Measurements from ENCODE around the gene USP22. TPM values are rescaled to one million over a fixed set of nuclear protein-coding genes. Genes with fewer than 3 reads are reported as not detected.

The USP22 gene
- total RNA-seq, 5 donors from 2014 or later (not counting 1 experiment from before 2014, with no cell fraction given): 128 to 184 (median 136) TPM

DNA sequence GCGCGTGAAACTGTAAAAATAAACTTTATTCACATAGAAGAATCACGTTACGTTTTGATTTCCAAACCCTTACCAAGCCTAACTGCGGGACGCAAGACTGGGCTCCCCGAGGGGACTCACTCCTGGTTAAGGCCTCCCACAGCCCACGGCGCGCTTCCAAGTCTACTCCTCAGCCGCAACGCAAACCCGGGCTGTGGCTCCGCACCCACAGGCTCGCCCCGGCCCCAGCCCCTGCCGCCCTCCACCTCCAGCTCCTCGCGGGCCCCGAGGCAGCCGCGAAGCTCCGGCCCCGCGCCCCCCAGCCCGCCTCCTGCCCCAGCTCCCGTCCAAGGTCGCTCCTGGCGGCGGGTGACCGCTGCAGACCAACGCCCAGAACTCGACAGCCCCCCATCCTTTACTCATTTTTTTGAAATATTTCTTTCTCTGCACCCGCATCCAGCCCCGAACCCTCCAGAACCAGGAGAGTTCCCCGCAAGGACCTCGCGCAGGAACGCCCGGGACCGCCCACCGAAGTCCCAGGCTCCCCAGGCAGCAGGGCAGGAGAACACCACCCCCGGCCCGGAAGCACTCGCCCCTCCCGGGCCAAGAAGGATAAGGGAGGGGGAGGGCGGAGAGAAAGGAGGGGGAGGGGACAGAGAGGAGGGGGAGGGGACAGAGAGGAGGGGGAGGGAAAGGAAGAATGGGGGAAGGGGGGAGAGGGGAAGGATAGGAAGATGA is 912 bp downstream of the USP22 start:
- Histone ChIP-seq H3K27ac (ENCODE audit: low read length) (peak overlapping the region; percentile 81), H3K27me3 (replicated peaks in 1 of 2; ENCODE audit: control insufficient read depth in 2 of 2, extremely low read depth in 1 of 2, insufficient read depth in 2 of 2, low read length in 1 of 2) (no peaks in the 10 kb centered on the region), H3K36me3 (ENCODE audit: control insufficient read depth in 2 of 2, extremely low read depth in 1 of 2, insufficient read depth in 1 of 2, low read length in 1 of 2) (peaks cover 0 to 12% of the 10 kb centered on the region in 2 donors), H3K4me3 (ENCODE audit: control insufficient read depth in 1 of 2, extremely low read depth in 1 of 2, low read length in 1 of 2) (peak overlapping the region; percentile 69 to 85), H3K4me1 (ENCODE audit: control insufficient read depth in 1 of 2, extremely low read depth in 1 of 2, insufficient read depth in 2 of 2, low read length in 2 of 2) (peaks cover 33 to 49% of the 10 kb centered on the region in 2 experiments), H3K9me3 (no peaks in the 10 kb centered on the region)
- POLR2A ChIA-PET: interaction anchor here in 1 of 2 donors (1.1 kb wide), 1 partner anchor 23 kb away, joined by 7 read pairs; no protein-coding TSS in a partner anchor
- Mint-ChIP-seq H3K4me1 (peaks cover 40 to 49% (median 47%) of the 10 kb centered on the region in 3 donors), H3K36me3 (peaks cover 3% of the 10 kb centered on the region), H3K9me3 (no peaks in the 10 kb centered on the region), H3K4me3 (peak overlapping the region; percentile 92 to 97 (median 97)), H3K27ac (peak overlapping the region; percentile 84 to 94), H3K27me3 (no peaks in the 10 kb centered on the region)
- DNase-seq (peak in 31 of 35 experiments; percentile 22 to 69 (median 38)), ATAC-seq (replicated peaks in 1 of 4) (peak in 2 of 4 experiments; percentile 8 to 10)
- under 1% methylated on average over 39 of the region's 47 CpGs for WGBS (ENCODE audit: insufficient coverage)
- CTCF ChIA-PET: no interaction called here

- H3K27me3 ChIP-seq (replicated peaks in 1 of 2; ENCODE audit: control insufficient read depth in 2 of 2, extremely low read depth in 1 of 2, insufficient read depth in 2 of 2, low read length in 1 of 2): no peaks in the 10 kb centered on the region
- H3K4me1 Mint-ChIP-seq: peaks cover 58 to 68% (median 63%) of the 10 kb centered on the region in 3 donors
- peak overlapping the region; percentile 32 to 85 for H3K4me3 ChIP-seq (ENCODE audit: control insufficient read depth in 1 of 2, extremely low read depth in 1 of 2, low read length in 1 of 2)
- WGBS (ENCODE audit: insufficient coverage): 75% methylated on average over 4 of the region's 6 CpGs
- peak overlapping the region; percentile 92 to 97 (median 97) for H3K4me3 Mint-ChIP-seq
- H3K36me3 Mint-ChIP-seq: peaks cover 3% of the 10 kb centered on the region
- no peaks in the 10 kb centered on the region for H3K9me3 ChIP-seq
- no peaks in the 10 kb centered on the region for H3K9me3 Mint-ChIP-seq
- peak overlapping the region; percentile 66 to 80 for H3K27ac Mint-ChIP-seq
- ChIA-PET CTCF (interaction anchor here in 1 of 2 donors (0.6 to 0.8 kb wide), 2 partner anchors 59 to 61 kb away, joined by 3 to 4 read pairs; no protein-coding TSS in a partner anchor), POLR2A (no interaction called here)
- H3K27me3 Mint-ChIP-seq: no peaks in the 10 kb centered on the region
- peak in 7 of 35 experiments; percentile 10 to 60 (median 22) for DNase-seq
- H3K27ac ChIP-seq (ENCODE audit: low read length): peak overlapping the region; percentile 81
- no peak for ATAC-seq (replicated peaks in 1 of 4)
- peaks cover 0 to 15% of the 10 kb centered on the region in 2 donors for H3K36me3 ChIP-seq (ENCODE audit: control insufficient read depth in 2 of 2, extremely low read depth in 1 of 2, insufficient read depth in 1 of 2, low read length in 1 of 2)
- peaks cover 49 to 65% of the 10 kb centered on the region in 2 experiments for H3K4me1 ChIP-seq (ENCODE audit: control insufficient read depth in 1 of 2, extremely low read depth in 1 of 2, insufficient read depth in 2 of 2, low read length in 2 of 2)
Observed at GRCh38 chr17:21039839-21040575, 2.8 kb downstream of the USP22 start.

GRCh38 chr17:21037117-21037803 is 5.6 kb downstream of the USP22 start:
- Mint-ChIP-seq H3K4me1 (peaks cover 75 to 80% (median 78%) of the 10 kb centered on the region in 3 donors), H3K27me3 (no peaks in the 10 kb centered on the region), H3K36me3 (peaks cover 3% of the 10 kb centered on the region), H3K27ac (peak overlapping the region; percentile 4 to 21), H3K9me3 (no peaks in the 10 kb centered on the region), H3K4me3 (peak overlapping the region in 1 of 3 donors; percentile 11)
- ATAC-seq (replicated peaks in 1 of 4) (no peak), DNase-seq (no peak)
- CTCF ChIA-PET: interaction anchor here in 1 of 2 donors (0.9 kb wide), 1 partner anchor 82 kb away, joined by 3 read pairs; no protein-coding TSS in a partner anchor
- POLR2A ChIA-PET: interaction anchor here in 1 of 2 donors (0.6 kb wide), 1 partner anchor 10 kb away, joined by 4 read pairs; no protein-coding TSS in a partner anchor
- Histone ChIP-seq H3K9me3 (no peaks in the 10 kb centered on the region), H3K4me1 (ENCODE audit: control insufficient read depth in 1 of 2, extremely low read depth in 1 of 2, insufficient read depth in 2 of 2, low read length in 2 of 2) (peaks cover 64 to 82% of the 10 kb centered on the region in 2 experiments), H3K27ac (ENCODE audit: low read length) (no peak overlapping the region), H3K36me3 (ENCODE audit: control insufficient read depth in 2 of 2, extremely low read depth in 1 of 2, insufficient read depth in 1 of 2, low read length in 1 of 2) (peaks cover 0 to 15% of the 10 kb centered on the region in 2 donors), H3K4me3 (ENCODE audit: control insufficient read depth in 1 of 2, extremely low read depth in 1 of 2, low read length in 1 of 2) (no peak overlapping the region), H3K27me3 (replicated peaks in 1 of 2; ENCODE audit: control insufficient read depth in 2 of 2, extremely low read depth in 1 of 2, insufficient read depth in 2 of 2, low read length in 1 of 2) (no peaks in the 10 kb centered on the region)
- WGBS (ENCODE audit: insufficient coverage): 96% methylated on average over 4 of the region's 8 CpGs

- no peaks in the 10 kb centered on the region for H3K9me3 ChIP-seq
- H3K27me3 Mint-ChIP-seq: no peaks in the 10 kb centered on the region
- H3K36me3 Mint-ChIP-seq: peaks cover 3% of the 10 kb centered on the region
- peak overlapping the region in 1 of 3 donors; percentile 77 for H3K4me3 Mint-ChIP-seq
- H3K4me1 ChIP-seq (ENCODE audit: control insufficient read depth in 1 of 2, extremely low read depth in 1 of 2, insufficient read depth in 2 of 2, low read length in 2 of 2): peaks cover 70 to 83% of the 10 kb centered on the region in 2 experiments
- ChIA-PET CTCF (interaction anchor here in 1 of 2 donors (0.9 kb wide), 1 partner anchor 83 kb away, joined by 3 read pairs; no protein-coding TSS in a partner anchor), POLR2A (no interaction called here)
- H3K9me3 Mint-ChIP-seq: no peaks in the 10 kb centered on the region
- no peaks in the 10 kb centered on the region for H3K27me3 ChIP-seq (replicated peaks in 1 of 2; ENCODE audit: control insufficient read depth in 2 of 2, extremely low read depth in 1 of 2, insufficient read depth in 2 of 2, low read length in 1 of 2)
- H3K27ac ChIP-seq (ENCODE audit: low read length): no peak overlapping the region
- peaks cover 79 to 86% (median 82%) of the 10 kb centered on the region in 3 donors for H3K4me1 Mint-ChIP-seq
- ATAC-seq (replicated peaks in 1 of 4) (no peak), DNase-seq (no peak)
- no CpG with 5 or more reads among the region's 4 CpGs for WGBS (ENCODE audit: insufficient coverage)
- H3K27ac Mint-ChIP-seq: peak overlapping the region; percentile 66 to 79
- H3K4me3 ChIP-seq (ENCODE audit: control insufficient read depth in 1 of 2, extremely low read depth in 1 of 2, low read length in 1 of 2): no peak overlapping the region
- H3K36me3 ChIP-seq (ENCODE audit: control insufficient read depth in 2 of 2, extremely low read depth in 1 of 2, insufficient read depth in 1 of 2, low read length in 1 of 2): peaks cover 0 to 18% of the 10 kb centered on the region in 2 donors
Observed at GRCh38 chr17:21036361-21036881, 6.4 kb downstream of the USP22 start.

DNA sequence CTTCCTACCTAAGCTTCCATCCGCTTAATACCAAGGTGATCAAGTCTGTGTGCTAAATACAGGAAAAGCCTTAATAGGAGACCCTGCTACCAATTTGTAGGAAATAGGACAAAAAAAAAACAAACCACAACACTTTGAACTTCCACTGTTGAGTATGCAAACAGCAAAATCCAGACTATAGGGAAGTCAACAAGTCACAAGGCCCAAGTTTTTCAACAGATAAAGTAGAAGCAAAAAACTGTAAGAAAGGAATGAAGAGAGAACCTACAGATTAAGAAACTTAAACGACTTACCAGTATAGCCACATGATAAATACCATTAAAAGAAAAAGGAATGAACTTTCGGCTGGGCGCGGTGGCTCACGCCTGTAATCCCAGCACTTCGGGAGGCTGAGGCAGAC is 7.4 kb downstream of the USP22 start:
- ATAC-seq (replicated peaks in 1 of 4) (no peak), DNase-seq (no peak)
- H3K9me3 ChIP-seq: no peaks in the 10 kb centered on the region
- WGBS (ENCODE audit: insufficient coverage): no CpG with 5 or more reads among the region's 7 CpGs
- H3K9me3 Mint-ChIP-seq: no peaks in the 10 kb centered on the region
- H3K27ac Mint-ChIP-seq: peak overlapping the region; percentile 86 to 88
- ChIA-PET POLR2A (interaction anchor here in 1 of 2 donors (1.4 kb wide), 1 partner anchor 8 kb away, joined by 5 read pairs; the partner anchor contains the start of gene USP22), CTCF (interaction anchor here in 1 of 2 donors (1.4 to 2.3 kb wide), 2 partner anchors 8 to 64 kb away, joined by 4 to 15 read pairs; partner anchors contain the start of gene USP22)
- H3K4me3 ChIP-seq (ENCODE audit: control insufficient read depth in 1 of 2, extremely low read depth in 1 of 2, low read length in 1 of 2): no peak overlapping the region
- no peaks in the 10 kb centered on the region for H3K27me3 ChIP-seq (replicated peaks in 1 of 2; ENCODE audit: control insufficient read depth in 2 of 2, extremely low read depth in 1 of 2, insufficient read depth in 2 of 2, low read length in 1 of 2)
- H3K4me1 Mint-ChIP-seq: peaks cover 71 to 89% (median 83%) of the 10 kb centered on the region in 3 donors
- H3K36me3 Mint-ChIP-seq: peaks cover 3% of the 10 kb centered on the region
- peaks cover 0 to 18% of the 10 kb centered on the region in 2 donors for H3K36me3 ChIP-seq (ENCODE audit: control insufficient read depth in 2 of 2, extremely low read depth in 1 of 2, insufficient read depth in 1 of 2, low read length in 1 of 2)
- peak overlapping the region; percentile 74 to 78 (median 77) for H3K4me3 Mint-ChIP-seq
- peaks cover 72 to 74% of the 10 kb centered on the region in 2 experiments for H3K4me1 ChIP-seq (ENCODE audit: control insufficient read depth in 1 of 2, extremely low read depth in 1 of 2, insufficient read depth in 2 of 2, low read length in 2 of 2)
- peak overlapping the region; percentile 64 for H3K27ac ChIP-seq (ENCODE audit: low read length)
- no peaks in the 10 kb centered on the region for H3K27me3 Mint-ChIP-seq

Measured in T-cell (primary cell).